GM12892 (cell line): Measurements from ENCODE around the gene HDAC1.
"Not testable (repeated sequence)": the region's sequence is repeated elsewhere in the genome, so short reads cannot be mapped to it uniquely, and the experiment has no call there.

ENCODE experiments used
- POLR2A ChIP-seq: IDR thresholded peaks from 2 replicates; pipeline ENCODE4 v1.6.1; 2011; ENCODE audit warnings: low read depth, low read length, control low read depth
- POLR2AphosphoS5 ChIP-seq: IDR thresholded peaks from 2 replicates; pipeline ENCODE4 v1.6.1; 2011; ENCODE audit warnings: low read depth, low read length, control low read depth

- not testable (repeated sequence) for TF ChIP-seq POLR2AphosphoS5, POLR2A
Observed at GRCh38 chr1:32298211-32298610, 6.3 kb downstream of the HDAC1 start.
